ENCODE measurements around the gene EIF5AL1.

The EIF5AL1 gene

GRCh38 chr10:79493806-79494205 lies 18.5 kb upstream of the EIF5AL1 start:
- Histone ChIP-seq H3K4me1 (ENCODE audit: insufficient read depth, low read length, severe bottlenecking) (no peaks in the 10 kb centered on the region), H3K9ac (ENCODE audit: low read length) (no peak overlapping the region), H4K20me1 (ENCODE audit: insufficient read depth, low read length) (no peaks in the 10 kb centered on the region), H3K9me2 (ENCODE audit: low read depth, low read length) (no peaks in the 10 kb centered on the region), H3K79me2 (ENCODE audit: insufficient read depth, low read length) (no peaks in the 10 kb centered on the region), H2AFZ (ENCODE audit: low read length) (no peak overlapping the region), H3K9me3 (ENCODE audit: low read length) (no peaks in the 10 kb centered on the region), H3K4me2 (ENCODE audit: low read length) (no peak overlapping the region), H3K27me3 (ENCODE audit: insufficient read depth, low read length) (no peaks in the 10 kb centered on the region), H3K27ac (ENCODE audit: low read depth, low read length, poor library complexity, severe bottlenecking) (no peak overlapping the region), H3K4me3 (ENCODE audit: low read depth, low read length, poor library complexity, severe bottlenecking) (no peak overlapping the region), H3F3A (ENCODE audit: insufficient read depth, low read length) (no peaks in the 10 kb centered on the region), H3K36me3 (ENCODE audit: insufficient read depth, low read length) (no peaks in the 10 kb centered on the region)
- TF ChIP-seq, protein P1, sequence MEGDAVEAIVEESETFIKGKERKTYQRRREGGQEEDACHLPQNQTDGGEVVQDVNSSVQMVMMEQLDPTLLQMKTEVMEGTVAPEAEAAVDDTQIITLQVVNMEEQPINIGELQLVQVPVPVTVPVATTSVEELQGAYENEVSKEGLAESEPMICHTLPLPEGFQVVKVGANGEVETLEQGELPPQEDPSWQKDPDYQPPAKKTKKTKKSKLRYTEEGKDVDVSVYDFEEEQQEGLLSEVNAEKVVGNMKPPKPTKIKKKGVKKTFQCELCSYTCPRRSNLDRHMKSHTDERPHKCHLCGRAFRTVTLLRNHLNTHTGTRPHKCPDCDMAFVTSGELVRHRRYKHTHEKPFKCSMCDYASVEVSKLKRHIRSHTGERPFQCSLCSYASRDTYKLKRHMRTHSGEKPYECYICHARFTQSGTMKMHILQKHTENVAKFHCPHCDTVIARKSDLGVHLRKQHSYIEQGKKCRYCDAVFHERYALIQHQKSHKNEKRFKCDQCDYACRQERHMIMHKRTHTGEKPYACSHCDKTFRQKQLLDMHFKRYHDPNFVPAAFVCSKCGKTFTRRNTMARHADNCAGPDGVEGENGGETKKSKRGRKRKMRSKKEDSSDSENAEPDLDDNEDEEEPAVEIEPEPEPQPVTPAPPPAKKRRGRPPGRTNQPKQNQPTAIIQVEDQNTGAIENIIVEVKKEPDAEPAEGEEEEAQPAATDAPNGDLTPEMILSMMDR (IDR thresholded peaks at IDR 0.05; ENCODE audit: low read length) = no peak
- TF ChIP-seq EZH2 (IDR thresholded peaks at IDR 0.05; ENCODE audit: borderline replicate concordance, low read length) = no peak

DNA sequence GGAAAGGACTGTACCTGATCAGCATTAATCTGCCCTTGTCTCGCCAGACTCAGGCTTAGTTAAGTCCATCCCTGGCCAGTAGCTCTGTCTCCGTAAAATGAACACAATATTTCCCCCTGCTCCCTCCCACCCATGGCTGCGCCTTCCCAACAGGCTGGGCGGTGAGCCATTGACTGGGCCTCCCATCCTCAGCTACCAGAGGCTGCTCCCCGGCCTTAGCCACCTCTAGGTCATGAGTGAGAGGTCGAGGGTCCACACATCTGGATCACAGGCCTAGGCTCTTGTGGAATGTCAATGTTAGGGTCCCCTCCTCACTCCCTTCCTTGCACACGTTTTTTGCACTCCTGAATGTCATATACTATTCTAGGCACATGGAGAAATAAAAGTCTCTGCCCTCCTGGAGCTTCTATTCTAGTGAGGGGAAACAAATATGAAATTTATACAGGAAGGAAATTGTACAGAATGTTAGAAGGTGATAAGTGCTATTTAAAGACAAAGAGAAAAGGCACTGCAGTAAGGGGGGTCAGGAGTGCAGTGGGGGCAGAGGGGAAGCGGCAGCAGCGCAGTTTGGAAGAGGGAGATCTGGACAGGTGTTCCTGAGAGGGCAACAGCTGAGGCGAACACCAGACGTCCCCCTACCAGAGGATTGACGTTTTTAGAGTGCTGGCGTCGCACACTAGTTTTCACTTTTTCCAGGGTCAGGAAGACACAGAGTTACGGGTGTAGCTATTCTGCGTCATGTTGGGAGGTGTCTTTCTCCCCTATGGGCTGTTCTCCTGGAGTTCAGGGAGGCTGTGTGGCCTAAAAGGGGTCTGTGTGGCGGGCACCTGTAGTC lies 17.2 kb upstream of the EIF5AL1 start:
- H3K4me2 ChIP-seq (ENCODE audit: low read length) = no peak overlapping the region
- no peak overlapping the region for H2AFZ ChIP-seq (ENCODE audit: low read length)
- no peaks in the 10 kb centered on the region for H3K9me2 ChIP-seq (ENCODE audit: low read depth, low read length)
- H4K20me1 ChIP-seq (ENCODE audit: insufficient read depth, low read length) = no peaks in the 10 kb centered on the region
- H3K9ac ChIP-seq (ENCODE audit: low read length) = no peak overlapping the region
- H3K4me3 ChIP-seq (ENCODE audit: low read depth, low read length, poor library complexity, severe bottlenecking) = no peak overlapping the region
- H3K9me3 ChIP-seq (ENCODE audit: low read length) = no peaks in the 10 kb centered on the region
- H3K4me1 ChIP-seq (ENCODE audit: insufficient read depth, low read length, severe bottlenecking) = no peaks in the 10 kb centered on the region
- no peaks in the 10 kb centered on the region for H3K27me3 ChIP-seq (ENCODE audit: insufficient read depth, low read length)
- H3F3A ChIP-seq (ENCODE audit: insufficient read depth, low read length) = no peaks in the 10 kb centered on the region
- no peaks in the 10 kb centered on the region for H3K36me3 ChIP-seq (ENCODE audit: insufficient read depth, low read length)
- TF ChIP-seq, protein P1 (IDR thresholded peaks at IDR 0.05; ENCODE audit: low read length) = no peak
- no peak for TF ChIP-seq EZH2 (IDR thresholded peaks at IDR 0.05; ENCODE audit: borderline replicate concordance, low read length)
- no peak overlapping the region for H3K27ac ChIP-seq (ENCODE audit: low read depth, low read length, poor library complexity, severe bottlenecking)
- H3K79me2 ChIP-seq (ENCODE audit: insufficient read depth, low read length) = no peaks in the 10 kb centered on the region

DNA sequence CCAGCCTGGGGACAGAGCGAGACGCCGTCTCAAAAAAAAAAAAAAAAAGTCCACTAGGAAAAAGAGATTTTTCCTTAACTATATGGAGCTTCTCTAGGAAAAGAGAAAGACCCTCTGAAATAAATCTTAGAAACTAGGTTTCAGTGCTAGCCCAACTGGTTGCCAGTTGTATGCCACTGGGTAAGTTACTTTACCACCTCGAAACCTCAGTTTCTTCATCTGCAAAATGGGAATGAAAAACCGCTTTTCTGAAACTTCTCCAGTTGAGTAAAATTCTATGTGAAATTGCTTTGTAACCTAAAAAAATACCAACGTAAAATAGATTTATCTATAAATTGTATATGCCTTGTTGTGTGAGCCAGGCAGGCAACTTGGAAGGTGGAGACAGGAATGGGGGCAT lies 16.5 kb upstream of the EIF5AL1 start:
- H3K4me3 ChIP-seq (ENCODE audit: low read depth, low read length, poor library complexity, severe bottlenecking) = no peak overlapping the region
- H3K4me2 ChIP-seq (ENCODE audit: low read length) = no peak overlapping the region
- H3K27me3 ChIP-seq (ENCODE audit: insufficient read depth, low read length) = no peaks in the 10 kb centered on the region
- no peaks in the 10 kb centered on the region for H3K9me3 ChIP-seq (ENCODE audit: low read length)
- no peaks in the 10 kb centered on the region for H3K36me3 ChIP-seq (ENCODE audit: insufficient read depth, low read length)
- no peaks in the 10 kb centered on the region for H3K9me2 ChIP-seq (ENCODE audit: low read depth, low read length)
- no peak for TF ChIP-seq EZH2 (IDR thresholded peaks at IDR 0.05; ENCODE audit: borderline replicate concordance, low read length)
- TF ChIP-seq, protein P1 (IDR thresholded peaks at IDR 0.05; ENCODE audit: low read length) = no peak
- H3F3A ChIP-seq (ENCODE audit: insufficient read depth, low read length) = no peaks in the 10 kb centered on the region
- no peak overlapping the region for H3K9ac ChIP-seq (ENCODE audit: low read length)
- H3K4me1 ChIP-seq (ENCODE audit: insufficient read depth, low read length, severe bottlenecking) = no peaks in the 10 kb centered on the region
- H3K79me2 ChIP-seq (ENCODE audit: insufficient read depth, low read length) = no peaks in the 10 kb centered on the region
- H4K20me1 ChIP-seq (ENCODE audit: insufficient read depth, low read length) = no peaks in the 10 kb centered on the region
- no peak overlapping the region for H2AFZ ChIP-seq (ENCODE audit: low read length)
- H3K27ac ChIP-seq (ENCODE audit: low read depth, low read length, poor library complexity, severe bottlenecking) = no peak overlapping the region

Data from OCI-LY1 (cell line).